K562 (cell line): ENCODE data around the gene CFAP221. TPM values are rescaled to one million over a fixed set of nuclear protein-coding genes. Genes with fewer than 3 reads are reported as not detected.

Source experiments
- E4F1 ChIP-seq: fragments of 250-450 bp; sonication (Bioruptor Pico); IDR thresholded peaks from 2 replicates; pipeline ENCODE4 v1.5.0; 2021; ENCODE audit warnings: mild to moderate bottlenecking, borderline replicate concordance
- ETV1 ChIP-seq: fragments of 450-650 bp; conservative IDR thresholded peaks from 2 replicates; pipeline ENCODE4 v1.6.1; 2016; ENCODE audit warnings: missing genetic modification characterization, control low read depth, low read depth, missing compliant biosample characterization
- OTX1 ChIP-seq: fragments of 450-650 bp; formaldehyde crosslinking; IDR thresholded peaks from 2 replicates; pipeline ENCODE4 v1.4.0; 2022; ENCODE audit warnings: mild to moderate bottlenecking
- POLR2AphosphoS5 ChIP-seq: IDR thresholded peaks from 2 replicates; pipeline ENCODE4 v1.6.1; 2011; ENCODE audit warnings: mild to moderate bottlenecking, low read depth, low read length, moderate library complexity; ENCODE audit not compliant: control insufficient read depth, insufficient read depth
- SAP30 ChIP-seq: fragments of 200-600 bp; sonication (generic); IDR thresholded peaks from 2 replicates; pipeline ENCODE4 v1.6.1; 2012; ENCODE audit warnings: borderline replicate concordance, low read depth, mild to moderate bottlenecking, moderate library complexity, low read length, control low read depth, inconsistent platforms; ENCODE audit not compliant: insufficient read depth, poor library complexity, severe bottlenecking
- SMARCE1 ChIP-seq: fragments of 450-650 bp; IDR thresholded peaks from 2 replicates; pipeline ENCODE4 v1.7.1; 2016; ENCODE audit warnings: mild to moderate bottlenecking
- TCFL5 ChIP-seq: fragments of 250-450 bp; sonication (Bioruptor Pico); conservative IDR thresholded peaks from 2 replicates; pipeline ENCODE4 v1.6.1; 2021; ENCODE audit warnings: mild to moderate bottlenecking, moderate library complexity, matching md5 sums
- THAP12 ChIP-seq: fragments of 250-450 bp; sonication (Bioruptor Pico); IDR thresholded peaks from 2 replicates; pipeline ENCODE4 v1.9.0; 2021; ENCODE audit warnings: mild to moderate bottlenecking, inconsistent platforms
- TRIM28 ChIP-seq: fragments of 450-650 bp; IDR thresholded peaks from 2 replicates; pipeline ENCODE4 v1.6.1; 2017
- ZMIZ1 ChIP-seq, 2 experiments: fragments of 150-350 bp in 1 of 2; IDR thresholded peaks; 2 replicates each; pipeline ENCODE4 v1.6.1; 2012 to 2016; ENCODE audit warnings: low read depth in 2 of 2, low read length in 2 of 2, mild to moderate bottlenecking in 1 of 2, moderate library complexity in 1 of 2
- polyA plus RNA-seq, 8 experiments: library from polyadenylated mRNA; depleted of rRNA in 4 of 8; stranded (reverse) in 5 of 8; unstranded in 3 of 8; fragments of >200 nt; fragmentation: Nextera tagmentation in 2 of 8; fragmentation: Illumina TruSeq in 1 of 8; extraction: Ambion mirVana in 2 of 8; extraction: Trizol in 1 of 8; gene quantifications; 2 replicates each; pipeline versions ENCODE4 v1.2.1 to v1.2.3, GENCODE V29; 2011 to 2014; ENCODE audit warnings: inconsistent platforms in 1 of 8, missing spikeins in 1 of 8
- total RNA-seq, 7 experiments: library from RNA; depleted of rRNA in 6 of 7; stranded (reverse); fragments of >200 nt in 6 of 7; fragmentation: Illumina TruSeq in 2 of 7; extraction: Trizol in 2 of 7; gene quantifications; 2 replicates each; pipeline versions ENCODE4 v1.2.1 to v1.2.3, GENCODE V29; 2011 to 2021; ENCODE audit warnings: low replicate concordance in 1 of 7
- TF ChIP-seq, protein P1 (sequence below), 2 experiments: fragments of 450-650 bp; IDR thresholded peaks; 2 replicates each; pipeline ENCODE4 v1.6.1; 2016

Gene CFAP221
- total and polyA plus RNA-seq, 9 of the 15 experiments (the other 6 are each of a cell fraction or from before 2014, with no cell fraction given) = 0.09 to 1.4 (median 0.65) TPM

DNA sequence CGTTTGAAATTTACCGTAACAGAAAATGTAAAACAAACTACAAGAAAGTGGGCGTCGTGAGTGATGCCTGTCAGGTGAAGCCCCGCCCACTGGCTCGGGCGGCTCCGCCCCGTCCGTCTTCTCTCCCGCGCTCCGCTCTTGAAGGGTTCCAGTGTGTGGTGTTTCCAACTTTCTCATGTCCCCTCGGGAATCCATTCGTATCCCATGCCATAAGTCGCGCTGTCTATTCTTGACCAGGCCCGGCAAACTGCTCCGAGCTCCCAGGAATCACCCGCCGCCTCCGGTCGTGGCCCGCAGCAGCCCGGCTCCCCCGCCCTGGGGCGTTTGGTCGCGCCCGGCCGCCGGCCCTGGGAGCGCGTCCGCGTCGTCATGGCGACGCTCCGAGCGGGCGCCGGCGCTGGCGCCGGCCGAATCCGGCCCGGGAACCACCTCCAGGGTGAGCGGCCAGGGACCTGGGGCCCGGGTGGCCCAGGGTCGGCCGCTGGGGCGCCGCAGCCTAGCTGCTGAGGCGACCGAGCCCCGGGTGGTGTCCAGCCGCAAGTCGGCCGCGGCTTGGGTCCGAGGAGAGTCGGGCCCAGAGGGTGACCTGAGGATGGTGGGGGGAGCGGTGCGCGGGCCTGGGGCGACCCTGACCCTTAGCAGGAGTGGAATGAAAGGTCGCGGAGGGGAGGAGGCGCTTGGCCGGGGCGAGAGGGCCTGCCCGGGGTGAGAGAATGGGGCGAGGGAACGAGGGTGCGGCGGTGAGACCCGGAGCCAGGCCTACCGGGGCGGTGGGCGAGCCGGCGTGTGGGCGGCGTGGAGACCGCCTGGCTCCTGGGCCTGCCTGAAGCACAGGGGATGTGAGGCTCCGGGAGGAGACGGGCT lies at the start of gene CFAP221 (continued):
- no peak for TF ChIP-seq ZMIZ1 (IDR thresholded peaks at IDR 0.05; ENCODE audit: low read depth in 2 of 2, low read length in 2 of 2)
- TF ChIP-seq SAP30 = peak; percentile 73
- TF ChIP-seq, protein P1, sequence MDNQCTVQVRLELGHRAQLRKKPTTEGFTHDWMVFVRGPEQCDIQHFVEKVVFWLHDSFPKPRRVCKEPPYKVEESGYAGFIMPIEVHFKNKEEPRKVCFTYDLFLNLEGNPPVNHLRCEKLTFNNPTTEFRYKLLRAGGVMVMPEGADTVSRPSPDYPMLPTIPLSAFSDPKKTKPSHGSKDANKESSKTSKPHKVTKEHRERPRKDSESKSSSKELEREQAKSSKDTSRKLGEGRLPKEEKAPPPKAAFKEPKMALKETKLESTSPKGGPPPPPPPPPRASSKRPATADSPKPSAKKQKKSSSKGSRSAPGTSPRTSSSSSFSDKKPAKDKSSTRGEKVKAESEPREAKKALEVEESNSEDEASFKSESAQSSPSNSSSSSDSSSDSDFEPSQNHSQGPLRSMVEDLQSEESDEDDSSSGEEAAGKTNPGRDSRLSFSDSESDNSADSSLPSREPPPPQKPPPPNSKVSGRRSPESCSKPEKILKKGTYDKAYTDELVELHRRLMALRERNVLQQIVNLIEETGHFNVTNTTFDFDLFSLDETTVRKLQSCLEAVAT (IDR thresholded peaks at IDR 0.05) = no peak
- TF ChIP-seq E4F1 (CRISPR knock-in tag) = no peak
- TF ChIP-seq THAP12 (CRISPR knock-in tag) = no peak
- TF ChIP-seq TRIM28 = peak; percentile 22; the same call in 1 of the 2 replicates
- TF ChIP-seq SMARCE1 = no peak
- no peak for TF ChIP-seq ETV1 (tag)
- no peak for TF ChIP-seq TCFL5
- TF ChIP-seq OTX1 = no peak
- TF ChIP-seq POLR2AphosphoS5 = no peak
